GM19240 (cell line): Measurements from ENCODE around the gene MED12.
"Not testable (repeated sequence)": the region's sequence is repeated elsewhere in the genome, so short reads cannot be mapped to it uniquely, and the experiment has no call there.

ENCODE experiments used
- DNase-seq: peaks from one replicate; pipeline ENCODE4 v3.0.0; 2011; ENCODE audit warnings: low spot score; ENCODE audit not compliant: insufficient read length

Gene MED12

GRCh38 chrX:71160475-71160874 is 42.1 kb downstream of the MED12 start:
- DNase-seq = no peak

GRCh38 chrX:71162981-71163380 is 44.6 kb downstream of the MED12 start:
- no peak for DNase-seq

GRCh38 chrX:71164071-71164470 is 45.7 kb downstream of the MED12 start:
- no peak for DNase-seq

GRCh38 chrX:71166461-71166860 is 48.1 kb downstream of the MED12 start:
- DNase-seq = no peak

- DNase-seq = no peak
Measured at GRCh38 chrX:71167031-71167781, 48.8 kb downstream of the MED12 start.

GRCh38 chrX:71168134-71168533 is 49.7 kb downstream of the MED12 start:
- DNase-seq = no peak

GRCh38 chrX:71169586-71169985 is 51.2 kb downstream of the MED12 start:
- DNase-seq = no peak

GRCh38 chrX:71170660-71171059 is 52.3 kb downstream of the MED12 start:
- no peak for DNase-seq

- DNase-seq = no peak
Measured at GRCh38 chrX:71171110-71171801, 52.9 kb downstream of the MED12 start.

- no peak for DNase-seq
Measured at GRCh38 chrX:71173440-71173839, 55.0 kb downstream of the MED12 start.

- DNase-seq = no peak
Measured at GRCh38 chrX:71174795-71175194, 56.4 kb downstream of the MED12 start.

- no peak for DNase-seq
Measured at GRCh38 chrX:71175531-71175930, 57.1 kb downstream of the MED12 start.

GRCh38 chrX:71177327-71177726 is 58.9 kb downstream of the MED12 start:
- no peak for DNase-seq

GRCh38 chrX:71178908-71179307 is 60.5 kb downstream of the MED12 start:
- no peak for DNase-seq

GRCh38 chrX:71180579-71181265 is 62.3 kb downstream of the MED12 start:
- DNase-seq = not testable (repeated sequence)

GRCh38 chrX:71181558-71181909 is 63.1 kb downstream of the MED12 start:
- no peak for DNase-seq

- peak; percentile 32 for DNase-seq
Measured at GRCh38 chrX:71181910-71182799, 63.8 kb downstream of the MED12 start.

GRCh38 chrX:71182871-71183270 is 64.5 kb downstream of the MED12 start:
- DNase-seq = no peak

GRCh38 chrX:71183341-71183740 is 64.9 kb downstream of the MED12 start:
- DNase-seq = no peak

- DNase-seq = no peak
Measured at GRCh38 chrX:71184092-71184491, 65.7 kb downstream of the MED12 start.

- DNase-seq = no peak
Measured at GRCh38 chrX:71184803-71185495, 66.6 kb downstream of the MED12 start.
